ENCODE measurements around the gene METTL14.

METTL14 gene

DNA sequence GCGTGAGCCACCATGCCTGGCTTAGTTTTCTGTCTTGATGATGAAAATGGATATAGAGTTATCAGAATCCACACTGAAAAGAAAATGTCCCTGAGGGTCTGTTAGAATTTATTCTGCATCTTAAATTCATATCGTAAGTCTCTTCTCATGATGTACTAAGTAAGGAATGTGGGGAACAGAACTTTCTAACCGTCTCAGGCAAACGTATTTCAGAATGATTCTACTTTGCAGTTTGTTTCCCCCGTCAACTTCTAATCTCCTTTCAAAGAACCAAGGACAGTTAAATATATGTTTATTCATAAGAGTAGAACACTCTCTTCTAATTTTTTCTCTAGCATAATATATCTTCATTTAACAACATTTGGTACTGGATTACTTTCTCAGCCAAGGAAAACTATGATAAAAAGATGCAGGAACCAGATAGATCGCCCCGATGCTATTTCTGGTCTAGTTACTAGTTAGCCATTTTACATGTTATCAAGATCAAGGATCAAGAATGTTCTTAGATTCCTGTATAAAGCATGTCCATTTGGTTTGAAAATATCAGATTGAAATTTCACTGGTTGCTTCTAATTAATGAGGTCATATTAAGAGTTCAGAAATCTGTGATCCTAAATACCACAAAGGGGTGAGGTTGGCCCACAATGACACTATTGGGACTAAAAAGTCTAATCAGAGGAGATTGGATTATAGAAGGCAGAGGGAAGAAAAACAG is 49.5 kb downstream of the METTL14 start:
- no peak for DNase-seq (ENCODE audit: low read depth in 2 of 2)

DNA sequence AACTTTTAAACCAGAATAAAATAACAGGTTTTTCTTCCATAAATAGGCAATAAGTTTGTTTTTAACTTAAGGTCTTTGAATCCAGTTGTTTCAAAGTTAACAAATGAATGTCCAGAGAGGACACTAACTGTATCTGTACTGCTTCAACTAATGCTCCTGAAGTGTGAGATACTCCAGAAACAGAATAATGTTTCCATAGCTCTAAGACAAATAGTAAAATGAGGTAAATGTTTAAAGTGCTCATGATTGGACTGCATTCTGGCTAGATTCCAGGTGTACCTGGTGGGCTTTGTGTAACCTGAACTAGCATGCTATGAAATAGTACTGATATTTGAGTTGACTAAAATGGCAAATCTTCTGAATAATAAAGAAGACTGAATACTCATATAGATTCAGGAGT is 51.7 kb downstream of the METTL14 start:
- DNase-seq (ENCODE audit: low read depth in 2 of 2), result no peak

DNA sequence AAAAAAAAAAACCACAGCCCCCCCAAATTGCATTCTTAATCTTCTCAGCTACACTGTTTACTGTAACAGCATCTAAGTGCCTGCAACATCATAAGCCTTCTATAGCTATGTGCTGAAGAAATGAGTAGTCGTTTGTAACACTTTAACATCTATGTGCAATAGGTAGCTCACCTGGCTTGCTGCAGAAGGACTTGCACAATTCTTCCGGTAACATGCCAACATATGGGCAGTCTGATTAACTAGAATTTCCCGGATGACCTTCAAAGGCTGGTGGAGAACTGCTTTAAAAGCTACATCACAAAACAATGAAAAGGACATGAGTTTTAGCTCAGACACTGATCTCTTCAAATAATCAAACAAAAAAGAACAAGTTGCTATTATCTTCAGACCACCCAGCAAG is 52.9 kb downstream of the METTL14 start:
- no peak for DNase-seq (ENCODE audit: low read depth in 2 of 2)

DNA sequence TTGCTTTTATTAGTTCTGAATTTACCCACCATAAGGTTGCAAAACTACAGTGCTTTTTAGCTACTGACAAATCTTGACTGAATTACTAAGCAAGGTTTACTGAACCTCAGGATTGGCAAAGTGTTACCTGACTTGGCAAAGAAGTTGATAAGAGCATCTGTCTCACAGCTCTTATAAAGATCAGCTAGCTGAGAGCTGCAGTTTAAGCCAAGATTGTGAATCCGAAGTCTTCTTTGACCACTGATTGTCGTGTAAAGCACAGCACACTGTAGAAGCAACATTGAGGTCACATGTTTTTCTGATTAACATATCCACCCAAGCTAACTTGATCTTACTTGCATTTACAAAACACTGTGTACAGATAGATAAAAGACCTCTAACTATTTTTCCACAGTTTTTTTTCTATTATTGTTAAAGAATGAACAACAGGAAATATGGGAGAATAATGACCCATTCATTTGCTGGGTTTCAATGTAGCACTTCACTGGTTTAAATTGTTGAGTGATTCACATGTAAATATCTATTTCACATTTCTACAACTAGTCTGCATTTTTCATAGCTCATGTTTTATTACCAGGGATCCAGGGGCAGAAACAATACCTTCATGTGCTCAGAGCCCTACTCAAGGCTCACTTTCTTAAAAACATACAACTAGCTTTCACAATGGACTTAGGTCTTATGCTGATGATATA is 54.0 kb downstream of the METTL14 start:
- DNase-seq (ENCODE audit: low read depth in 2 of 2), result no peak

DNA sequence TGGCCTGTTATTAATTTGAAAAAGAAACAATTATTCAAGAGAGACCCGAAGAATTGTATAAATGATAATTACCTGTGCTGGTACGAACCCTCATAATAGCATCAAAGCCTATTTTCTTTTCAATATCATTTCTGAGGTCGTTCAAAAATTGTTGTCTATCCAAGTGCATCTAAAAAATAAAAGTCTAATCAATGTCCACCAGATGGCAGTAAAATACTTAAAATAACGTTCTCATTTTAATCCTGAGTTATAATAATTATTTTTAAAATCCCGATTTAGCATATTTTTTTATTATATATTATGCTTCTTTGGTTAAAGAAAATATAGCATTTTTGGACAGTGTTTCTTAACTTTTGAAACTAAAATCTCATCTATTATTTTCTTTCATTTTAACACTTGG is 55.7 kb downstream of the METTL14 start:
- DNase-seq (ENCODE audit: low read depth in 2 of 2), result no peak

DNA sequence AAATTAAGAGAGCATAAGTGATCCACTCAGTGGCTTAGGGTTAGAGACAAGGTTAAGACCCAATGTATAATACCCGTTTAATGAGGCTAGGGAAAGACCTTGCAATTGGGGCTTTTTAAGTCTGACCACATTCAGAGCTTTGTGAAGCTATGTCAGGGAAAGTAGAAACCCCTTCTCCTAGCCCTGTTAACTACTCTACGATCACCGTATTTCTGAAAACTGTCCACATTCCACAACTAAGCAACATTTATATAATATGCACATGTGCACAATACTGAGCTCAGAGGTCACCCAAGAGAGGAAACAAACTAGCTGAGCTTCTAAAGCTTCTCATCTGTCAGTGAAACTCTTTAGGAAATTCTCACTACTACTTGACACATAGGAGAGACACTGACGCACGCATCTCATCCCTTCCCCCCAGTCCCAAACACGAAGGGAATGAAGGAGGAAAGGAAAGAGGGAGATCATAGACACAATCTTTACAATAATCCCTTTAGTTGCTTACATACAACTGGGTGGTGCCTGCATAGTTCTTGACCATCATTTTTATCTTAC is 56.2 kb downstream of the METTL14 start:
- no peak for DNase-seq (ENCODE audit: low read depth in 2 of 2)

DNA sequence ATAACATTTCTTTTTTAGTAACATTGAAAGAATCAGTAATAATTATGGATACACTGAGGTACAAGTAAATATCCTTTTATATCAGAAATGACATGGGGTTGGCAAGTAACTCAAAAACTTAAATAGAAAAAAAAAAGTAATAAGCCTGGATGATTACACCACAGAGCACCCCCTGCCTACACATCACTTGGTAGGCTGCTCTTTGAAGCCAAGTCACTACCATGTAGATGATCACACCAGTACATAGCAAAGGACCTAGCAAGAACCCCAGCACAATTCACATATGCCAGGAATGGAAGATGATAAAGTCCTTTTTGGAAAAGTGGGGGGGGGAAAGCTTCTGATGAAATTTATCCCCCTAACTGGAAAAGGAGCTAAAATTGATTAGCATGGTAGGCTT is 56.9 kb downstream of the METTL14 start:
- DNase-seq (ENCODE audit: low read depth in 2 of 2), result no peak

DNA sequence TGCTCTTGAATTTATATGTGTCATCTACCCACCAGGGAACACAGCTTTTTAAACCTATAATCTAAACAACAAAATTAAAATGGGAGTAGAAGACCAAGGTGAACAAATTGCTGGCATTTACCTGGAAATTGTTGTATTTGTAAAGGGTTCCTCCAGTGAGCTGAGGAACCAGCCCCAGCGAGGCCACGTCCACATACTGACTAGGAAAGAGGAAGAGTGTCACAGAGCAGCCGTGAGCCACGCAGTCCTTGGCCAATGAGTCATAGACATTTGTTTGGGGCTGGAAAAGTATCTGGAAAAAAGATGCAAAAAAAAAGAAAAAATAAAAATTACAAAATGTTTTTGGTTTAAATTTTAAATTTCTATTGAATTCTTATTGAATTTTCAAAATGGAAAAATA is 58.7 kb downstream of the METTL14 start:
- no peak for DNase-seq (ENCODE audit: low read depth in 2 of 2)

DNA sequence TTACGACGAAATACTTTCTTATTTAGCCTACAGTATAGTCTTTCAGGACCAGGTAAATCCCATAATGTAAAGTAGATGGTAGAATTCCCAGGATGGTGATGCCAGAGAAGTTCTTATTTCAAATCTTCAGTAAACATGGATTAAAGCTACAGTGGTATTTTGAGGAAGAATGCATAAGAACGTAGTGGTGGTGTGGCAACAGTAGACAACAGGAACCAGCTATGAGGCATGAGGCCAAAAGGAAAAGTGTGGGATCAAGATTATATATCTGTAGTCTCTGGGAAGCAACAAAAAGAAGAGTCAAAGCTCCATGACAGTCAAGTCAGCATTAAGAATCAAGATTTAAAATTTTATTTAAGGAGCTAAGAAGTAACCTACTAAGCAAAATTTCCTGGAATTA is 60.2 kb downstream of the METTL14 start:
- DNase-seq (ENCODE audit: low read depth in 2 of 2), result no peak

DNA sequence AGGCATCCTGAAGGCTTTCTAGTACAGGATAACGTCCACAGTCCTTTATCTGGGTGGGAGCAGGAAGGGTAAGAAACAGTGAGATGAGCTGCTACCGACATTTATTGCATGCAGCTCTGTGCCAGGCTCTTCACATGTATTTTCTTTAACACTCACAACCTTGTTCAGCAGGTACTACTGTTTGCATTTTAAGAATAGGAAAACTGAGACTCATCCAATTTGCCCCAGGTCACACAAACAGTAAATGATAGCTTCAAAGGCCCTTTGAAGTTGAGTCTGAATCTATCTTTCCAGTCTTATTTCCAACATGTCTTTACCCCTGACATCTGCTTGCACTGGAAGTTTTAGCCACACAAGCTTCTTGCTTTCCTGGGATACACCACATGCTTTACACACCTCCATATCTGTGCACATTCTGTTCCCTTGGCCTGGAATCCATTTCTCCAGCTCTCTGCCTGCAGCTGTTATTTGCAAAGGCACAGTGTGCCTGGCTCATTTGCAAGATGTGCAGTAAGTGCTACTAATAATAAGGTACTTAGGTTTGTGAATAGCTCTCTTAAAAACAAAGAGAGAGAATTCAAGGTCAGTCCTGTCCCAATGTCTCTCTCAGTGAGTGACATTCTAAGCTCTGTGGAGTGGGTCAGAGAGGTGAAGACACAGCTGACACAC is 61.2 kb downstream of the METTL14 start:
- DNase-seq (ENCODE audit: low read depth in 2 of 2), result no peak

DNA sequence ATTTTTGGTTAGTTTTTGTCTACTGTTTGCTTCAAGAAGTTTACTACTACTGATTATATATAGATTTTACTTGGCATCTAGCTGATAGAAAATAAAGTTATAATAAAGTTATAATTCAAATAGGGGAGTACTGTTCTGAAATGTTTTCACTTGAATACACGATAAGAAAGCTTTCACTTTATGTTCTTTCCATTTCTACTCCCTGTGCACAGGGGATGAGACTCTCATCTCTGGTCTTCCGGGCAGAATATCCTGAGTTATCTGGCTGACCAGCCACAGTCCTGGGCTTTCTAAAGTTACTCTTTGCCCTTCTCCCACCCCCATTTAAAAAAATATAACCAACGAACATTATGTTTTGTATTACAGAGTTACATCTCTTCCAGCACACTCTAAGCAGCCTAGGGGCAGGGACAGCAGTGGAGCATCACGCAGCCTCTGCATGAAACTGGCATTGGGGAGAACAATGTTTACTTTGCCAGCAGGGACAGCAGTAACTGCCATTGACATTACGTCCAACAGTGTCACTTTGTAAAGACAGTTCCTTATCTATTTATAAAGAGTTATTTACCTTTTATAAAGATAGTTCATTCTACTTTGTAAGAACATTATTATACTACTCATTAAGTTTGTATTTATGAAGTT is 64.3 kb downstream of the METTL14 start:
- DNase-seq (ENCODE audit: low read depth in 2 of 2), result no peak

DNA sequence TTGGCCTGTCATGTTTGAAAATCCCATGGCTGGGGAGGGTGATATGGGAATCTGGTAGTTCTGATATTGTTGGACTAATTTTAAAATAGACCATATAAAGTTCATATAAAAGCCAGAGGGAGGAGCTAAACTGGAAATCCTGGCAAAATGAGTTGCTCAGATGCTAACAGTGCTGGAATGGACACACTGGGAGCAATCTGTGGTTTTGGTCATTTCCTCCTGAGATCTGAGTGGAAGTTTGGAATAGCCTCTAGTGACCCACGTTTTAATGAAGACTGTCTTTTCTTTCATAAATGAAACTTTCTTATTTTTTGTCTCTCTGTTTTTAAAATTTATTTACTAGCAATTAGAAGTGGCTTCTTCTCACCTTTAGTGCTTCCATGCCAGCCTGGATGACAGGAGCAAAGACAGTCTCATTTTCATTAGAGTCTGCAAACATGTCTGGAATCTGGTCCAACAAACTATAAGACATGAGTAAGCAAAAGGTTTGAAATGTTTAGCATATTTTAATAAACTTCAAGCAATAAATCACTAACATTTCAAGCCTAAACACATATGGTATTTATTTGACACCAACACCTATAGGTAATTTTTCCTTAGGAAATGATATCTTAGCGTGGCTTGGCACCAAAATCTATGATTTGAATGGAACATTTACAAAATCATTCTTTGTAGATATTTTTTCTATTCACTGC is 66.6 kb downstream of the METTL14 start:
- no peak for DNase-seq (ENCODE audit: low read depth in 2 of 2)

DNA sequence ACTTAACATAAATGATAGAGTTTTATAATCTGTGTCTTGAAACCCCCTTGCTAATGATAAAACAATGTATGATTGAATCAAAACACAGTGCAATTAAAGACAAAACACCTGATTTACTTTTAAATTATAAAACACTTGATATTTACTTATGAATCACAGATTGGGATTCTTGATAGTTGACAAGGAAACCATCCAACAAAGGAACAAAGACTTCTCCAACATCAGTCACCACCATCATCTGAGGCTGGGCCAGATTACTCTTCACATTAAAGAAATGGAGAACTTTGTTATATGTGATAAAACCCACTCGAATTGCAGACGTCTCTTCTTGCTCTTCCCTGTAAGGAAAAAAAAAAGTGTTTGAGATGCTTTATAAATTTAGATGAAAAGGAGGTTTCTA is 67.4 kb downstream of the METTL14 start:
- DNase-seq (ENCODE audit: low read depth in 2 of 2), result no peak

DNA sequence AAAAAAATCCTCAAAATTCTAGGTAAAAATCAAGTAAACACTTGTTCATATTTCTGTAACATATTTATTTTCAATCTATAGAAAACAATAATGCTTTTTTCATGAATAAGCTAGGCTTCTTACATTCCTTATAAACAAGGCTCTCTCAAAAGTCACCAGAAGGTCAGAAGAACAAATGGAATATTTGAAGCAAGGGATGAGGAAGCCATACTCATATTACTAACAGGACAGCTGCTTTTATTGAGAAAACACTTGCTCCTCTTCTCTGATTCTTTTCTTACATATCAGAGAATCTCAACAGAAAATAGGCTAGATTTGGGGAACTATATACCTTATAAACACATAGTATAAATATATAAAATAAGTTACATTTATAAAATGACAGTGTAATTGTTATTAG is 67.9 kb downstream of the METTL14 start:
- no peak for DNase-seq (ENCODE audit: low read depth in 2 of 2)

DNA sequence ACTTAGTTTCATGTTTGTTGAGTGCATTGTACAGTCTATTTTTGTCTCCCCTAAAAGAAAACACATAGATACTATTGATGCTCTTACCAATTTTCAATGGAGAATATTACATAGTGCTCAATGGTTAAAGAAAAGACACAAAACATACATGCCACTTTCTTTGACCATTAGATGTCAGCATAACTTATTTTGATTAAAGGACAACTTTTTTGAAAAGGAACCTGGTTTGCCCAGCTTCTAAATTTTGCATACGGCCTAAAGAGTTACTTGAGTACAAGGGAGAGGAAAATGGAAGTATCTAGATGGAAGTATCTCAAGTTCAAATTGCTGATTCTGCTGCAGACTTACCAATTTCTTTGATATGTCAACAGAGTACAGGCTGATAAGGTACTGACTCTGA is 68.5 kb downstream of the METTL14 start:
- DNase-seq (ENCODE audit: low read depth in 2 of 2), result no peak

DNA sequence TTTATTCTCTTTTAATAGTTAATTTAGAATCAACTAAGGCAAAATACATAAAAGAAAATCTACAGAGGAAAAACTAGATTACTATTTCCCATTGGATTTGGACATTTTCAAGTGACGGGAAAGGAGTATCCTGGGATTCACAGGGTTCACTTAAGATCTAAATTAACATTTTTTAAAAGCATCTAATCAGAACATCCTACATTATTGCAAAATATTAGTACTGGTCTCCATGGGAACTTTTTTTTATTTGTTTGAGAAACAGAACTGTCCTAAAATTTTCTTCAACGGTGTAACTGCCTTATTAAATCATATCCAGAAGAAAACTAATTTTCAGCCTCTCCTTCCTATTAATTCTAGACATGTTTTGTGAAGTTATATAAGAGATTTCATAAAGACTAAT is 69.7 kb downstream of the METTL14 start:
- DNase-seq (ENCODE audit: low read depth in 2 of 2), result no peak

DNA sequence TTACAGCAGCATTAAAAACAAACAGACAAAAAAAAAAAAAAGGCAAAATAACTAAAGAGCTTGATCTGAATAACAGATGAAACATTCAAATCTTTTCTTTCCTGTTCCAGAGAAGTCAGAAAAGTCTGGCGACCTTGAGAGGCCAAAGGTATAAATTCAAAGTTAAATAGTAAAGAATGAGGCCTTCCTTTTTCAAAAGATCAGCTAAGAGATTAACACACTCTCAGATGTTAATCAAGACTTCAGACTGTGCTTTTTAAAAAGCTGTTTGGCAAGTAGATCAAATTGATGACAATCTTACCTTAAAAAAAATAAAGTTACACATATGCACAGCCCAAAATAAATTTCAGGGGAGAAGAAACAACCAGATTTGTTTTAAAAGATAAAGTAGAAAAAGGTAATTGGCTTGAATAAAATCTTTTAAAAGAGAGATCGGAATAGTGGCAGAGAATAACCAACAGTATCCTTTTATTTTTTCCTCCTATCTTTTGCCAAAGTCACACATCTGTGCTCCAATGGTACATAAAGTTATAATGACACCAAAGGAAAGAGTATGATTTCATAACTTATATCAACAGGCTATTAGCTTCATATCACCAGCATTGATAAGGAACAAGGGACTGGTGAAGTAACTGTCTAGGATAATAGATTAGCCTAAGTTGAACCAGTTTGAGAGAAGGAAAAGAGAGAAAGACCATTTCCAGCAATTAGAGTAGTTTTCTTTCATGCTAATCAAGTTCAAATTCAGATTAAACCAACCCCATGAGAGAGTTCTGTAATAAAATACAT is 70.4 kb downstream of the METTL14 start:
- DNase-seq (ENCODE audit: low read depth in 2 of 2), result no peak

DNA sequence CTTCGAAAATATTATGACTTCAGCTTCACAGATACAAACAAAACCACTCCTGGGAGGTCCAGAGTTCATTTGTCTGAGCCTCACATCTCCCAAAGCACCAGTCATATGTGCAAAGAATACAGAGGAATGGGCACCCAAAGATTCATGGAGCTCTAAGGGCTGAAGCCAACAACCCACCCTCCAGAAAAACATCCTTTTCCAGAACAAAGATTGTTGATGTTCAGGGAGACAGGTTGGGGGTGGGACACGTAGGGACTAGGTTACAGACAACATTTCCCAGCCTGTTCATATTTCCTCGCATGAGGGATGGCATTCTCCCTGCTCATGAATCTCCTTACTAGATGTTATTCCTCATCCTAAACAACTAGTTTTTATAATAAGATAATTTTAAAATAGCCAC is 71.2 kb downstream of the METTL14 start:
- DNase-seq (ENCODE audit: low read depth in 2 of 2), result no peak

DNA sequence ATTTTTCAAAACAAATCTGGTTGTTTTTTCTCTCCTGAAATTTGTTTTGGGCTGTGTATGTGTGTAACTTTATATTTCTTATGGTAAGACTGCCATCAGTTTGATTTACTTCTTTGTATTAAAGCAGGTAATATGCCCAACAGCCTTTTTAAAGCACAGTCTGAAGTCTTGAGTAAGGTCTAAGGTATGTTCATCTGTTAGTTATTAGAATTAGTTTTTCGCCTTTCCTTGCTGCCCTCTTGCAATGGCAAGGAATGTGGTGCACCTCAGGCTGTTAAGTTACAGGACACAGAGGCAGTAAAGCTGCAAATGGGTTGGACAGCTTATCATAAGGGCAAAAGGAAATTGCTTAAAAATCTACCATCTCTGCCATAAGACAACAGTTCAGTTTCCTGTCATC is 71.8 kb downstream of the METTL14 start:
- DNase-seq (ENCODE audit: low read depth in 2 of 2), result no peak

DNA sequence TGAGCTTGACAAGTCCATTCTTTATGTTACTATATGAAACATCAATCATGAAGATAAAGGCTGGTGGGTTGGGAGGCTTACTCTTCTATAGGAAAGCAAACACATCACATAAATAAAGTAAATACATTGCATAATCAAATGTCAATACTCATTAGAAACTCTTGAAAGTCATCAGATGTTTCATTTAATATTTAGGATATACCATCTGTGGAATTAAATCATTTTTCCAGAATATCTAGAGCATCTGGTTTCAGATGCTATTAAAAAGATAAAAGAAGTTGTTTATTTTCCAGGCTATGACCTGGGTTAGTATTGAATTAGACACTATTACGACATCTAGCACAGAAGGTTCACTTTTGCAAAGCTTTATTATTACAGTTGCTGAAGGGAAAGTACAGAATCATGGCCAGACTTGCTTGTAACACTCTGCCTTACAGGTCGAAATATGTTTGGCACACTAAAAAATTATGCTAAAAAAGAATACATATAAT is 72.6 kb downstream of the METTL14 start:
- no peak for DNase-seq (ENCODE audit: low read depth in 2 of 2)

DNA sequence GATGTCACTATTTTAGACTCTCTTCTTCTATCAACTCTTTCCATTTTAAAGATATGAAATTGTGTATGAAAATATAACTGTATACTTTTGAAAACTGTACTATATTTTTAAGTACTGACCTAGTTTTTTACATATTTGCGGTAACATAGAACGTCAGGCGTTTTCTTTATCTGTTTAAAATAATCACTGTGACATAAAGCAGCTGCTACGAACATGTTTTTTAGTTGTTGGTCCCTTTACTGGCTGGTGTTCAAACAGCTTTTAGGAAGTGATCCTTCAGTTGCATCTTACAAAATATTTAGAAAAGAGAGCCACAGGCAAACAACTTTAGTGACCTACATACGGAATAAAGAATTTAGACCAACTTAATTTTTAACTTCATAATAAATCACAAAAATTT is 73.1 kb downstream of the METTL14 start:
- DNase-seq (ENCODE audit: low read depth in 2 of 2), result no peak
